ENCODE results near the gene DNAAF5. TPM values are rescaled to one million over a fixed set of nuclear protein-coding genes. Genes with fewer than 3 reads are reported as not detected.

The DNAAF5 gene
- total and polyA plus RNA-seq, 12 donors: 10.4 to 30.0 (median 24.7) TPM

DNA sequence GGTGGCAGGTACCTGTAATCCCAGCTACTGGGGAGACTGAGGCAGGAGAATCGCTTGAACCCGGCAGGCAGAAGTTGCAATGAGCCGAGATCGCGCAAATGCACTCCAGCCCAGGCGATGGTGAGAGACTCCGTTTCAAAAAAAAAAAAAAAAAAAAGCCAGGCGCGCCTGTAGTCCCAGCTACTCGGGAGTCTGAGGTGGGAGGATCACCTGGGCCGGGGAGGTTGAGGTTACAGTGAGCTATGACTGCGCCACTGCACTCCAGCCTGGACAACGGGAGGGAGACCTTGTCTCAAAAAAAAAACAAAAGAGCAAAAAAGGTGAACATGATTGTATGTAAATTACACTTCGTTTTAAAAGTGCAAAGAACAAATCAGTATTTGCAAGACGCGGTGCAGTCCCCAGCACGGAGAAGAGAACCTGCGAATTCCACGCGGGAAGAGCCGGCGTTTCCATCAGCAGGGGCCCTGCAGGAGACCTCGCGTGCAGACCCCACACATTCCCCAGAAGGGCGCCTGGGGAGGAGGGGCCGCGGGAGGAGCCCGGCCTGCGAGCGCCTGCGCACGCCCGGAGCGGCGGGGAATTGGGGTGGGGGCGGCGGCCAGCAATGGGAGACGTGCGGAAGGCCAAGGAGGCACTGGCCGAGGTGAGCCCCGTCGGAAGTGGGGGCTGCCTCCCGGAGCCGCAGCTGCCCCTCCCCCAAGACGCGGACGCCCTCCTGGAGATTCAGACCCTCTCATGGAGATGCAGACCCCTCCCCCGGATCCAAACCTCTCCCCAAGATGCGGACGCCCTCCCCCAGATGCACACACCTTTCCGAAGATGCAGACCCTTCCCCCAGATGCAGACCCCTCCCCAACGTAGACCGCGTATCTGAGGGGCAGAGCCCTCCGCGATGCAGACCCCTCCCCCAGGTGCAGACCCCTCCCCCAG is 89.1 kb downstream of the DNAAF5 start:
- DNase-seq (peak in 1 of 2 donors; percentile 50), ATAC-seq (peak in 1 of 8 donors; percentile 16)
- Histone ChIP-seq H3K4me1 (peaks cover 13 to 73% (median 52%) of the 10 kb centered on the region in 9 donors), H3K27ac (peak overlapping the region in 9 of 10 donors; percentile 62 to 99 (median 92)), H3K4me3 (peak overlapping the region in 9 of 10 donors; percentile 25 to 91 (median 76)), H3K36me3 (no peaks in the 10 kb centered on the region), H3K9me3 (no peaks in the 10 kb centered on the region), H3K27me3 (peaks cover 0 to 11% (median 0%) of the 10 kb centered on the region in 7 donors)
- TF ChIP-seq, protein P1, sequence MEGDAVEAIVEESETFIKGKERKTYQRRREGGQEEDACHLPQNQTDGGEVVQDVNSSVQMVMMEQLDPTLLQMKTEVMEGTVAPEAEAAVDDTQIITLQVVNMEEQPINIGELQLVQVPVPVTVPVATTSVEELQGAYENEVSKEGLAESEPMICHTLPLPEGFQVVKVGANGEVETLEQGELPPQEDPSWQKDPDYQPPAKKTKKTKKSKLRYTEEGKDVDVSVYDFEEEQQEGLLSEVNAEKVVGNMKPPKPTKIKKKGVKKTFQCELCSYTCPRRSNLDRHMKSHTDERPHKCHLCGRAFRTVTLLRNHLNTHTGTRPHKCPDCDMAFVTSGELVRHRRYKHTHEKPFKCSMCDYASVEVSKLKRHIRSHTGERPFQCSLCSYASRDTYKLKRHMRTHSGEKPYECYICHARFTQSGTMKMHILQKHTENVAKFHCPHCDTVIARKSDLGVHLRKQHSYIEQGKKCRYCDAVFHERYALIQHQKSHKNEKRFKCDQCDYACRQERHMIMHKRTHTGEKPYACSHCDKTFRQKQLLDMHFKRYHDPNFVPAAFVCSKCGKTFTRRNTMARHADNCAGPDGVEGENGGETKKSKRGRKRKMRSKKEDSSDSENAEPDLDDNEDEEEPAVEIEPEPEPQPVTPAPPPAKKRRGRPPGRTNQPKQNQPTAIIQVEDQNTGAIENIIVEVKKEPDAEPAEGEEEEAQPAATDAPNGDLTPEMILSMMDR (IDR thresholded peaks at IDR 0.05): no peak
- intact Hi-C loops (cut with DNase I): no loop called here
- 17 to 30% methylated on average over 56 of the region's 56 CpGs for WGBS, 2 donors

DNA sequence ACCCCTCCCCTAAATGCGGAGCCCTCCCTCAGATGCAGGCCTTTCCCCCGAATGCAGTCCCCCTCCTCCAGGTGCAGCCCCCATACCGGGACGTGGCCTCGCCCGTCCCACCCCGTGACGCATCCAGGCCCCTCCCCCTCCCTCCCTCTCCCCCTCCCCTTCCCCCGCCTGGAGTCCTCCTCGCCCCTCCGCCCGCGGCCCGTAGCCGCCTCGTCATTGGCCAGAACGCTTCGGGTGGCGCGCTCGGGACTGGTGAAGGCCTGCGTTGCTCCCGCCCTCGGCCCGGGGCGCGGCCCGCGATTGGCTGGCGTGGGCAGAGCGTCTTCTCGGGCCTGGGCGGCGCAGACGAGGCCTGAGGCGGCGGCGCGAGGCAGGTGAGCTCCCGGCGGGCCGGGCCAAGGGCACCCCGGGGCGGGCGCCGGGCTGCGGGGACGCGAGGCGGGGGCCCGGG is 89.8 kb downstream of the DNAAF5 start:
- 1 to 2% methylated on average over 50 to 51 of the region's 51 CpGs for WGBS, 2 donors
- TF ChIP-seq, protein P1 (IDR thresholded peaks at IDR 0.05): no peak
- H3K4me1 ChIP-seq: peaks cover 13 to 80% (median 60%) of the 10 kb centered on the region in 9 donors
- DNase-seq: peak; percentile 98 to 99
- peak overlapping the region in 9 of 10 donors; percentile 66 to 99 (median 92) for H3K27ac ChIP-seq
- peak overlapping the region in 9 of 10 donors; percentile 65 to 91 (median 82) for H3K4me3 ChIP-seq
- peak; percentile 89 to 95 (median 92) for ATAC-seq
- H3K27me3 ChIP-seq: peaks cover 0 to 11% (median 0%) of the 10 kb centered on the region in 7 donors
- no peaks in the 10 kb centered on the region for H3K36me3 ChIP-seq
- H3K9me3 ChIP-seq: no peaks in the 10 kb centered on the region
- intact Hi-C loops (cut with DNase I): no loop called here

DNA sequence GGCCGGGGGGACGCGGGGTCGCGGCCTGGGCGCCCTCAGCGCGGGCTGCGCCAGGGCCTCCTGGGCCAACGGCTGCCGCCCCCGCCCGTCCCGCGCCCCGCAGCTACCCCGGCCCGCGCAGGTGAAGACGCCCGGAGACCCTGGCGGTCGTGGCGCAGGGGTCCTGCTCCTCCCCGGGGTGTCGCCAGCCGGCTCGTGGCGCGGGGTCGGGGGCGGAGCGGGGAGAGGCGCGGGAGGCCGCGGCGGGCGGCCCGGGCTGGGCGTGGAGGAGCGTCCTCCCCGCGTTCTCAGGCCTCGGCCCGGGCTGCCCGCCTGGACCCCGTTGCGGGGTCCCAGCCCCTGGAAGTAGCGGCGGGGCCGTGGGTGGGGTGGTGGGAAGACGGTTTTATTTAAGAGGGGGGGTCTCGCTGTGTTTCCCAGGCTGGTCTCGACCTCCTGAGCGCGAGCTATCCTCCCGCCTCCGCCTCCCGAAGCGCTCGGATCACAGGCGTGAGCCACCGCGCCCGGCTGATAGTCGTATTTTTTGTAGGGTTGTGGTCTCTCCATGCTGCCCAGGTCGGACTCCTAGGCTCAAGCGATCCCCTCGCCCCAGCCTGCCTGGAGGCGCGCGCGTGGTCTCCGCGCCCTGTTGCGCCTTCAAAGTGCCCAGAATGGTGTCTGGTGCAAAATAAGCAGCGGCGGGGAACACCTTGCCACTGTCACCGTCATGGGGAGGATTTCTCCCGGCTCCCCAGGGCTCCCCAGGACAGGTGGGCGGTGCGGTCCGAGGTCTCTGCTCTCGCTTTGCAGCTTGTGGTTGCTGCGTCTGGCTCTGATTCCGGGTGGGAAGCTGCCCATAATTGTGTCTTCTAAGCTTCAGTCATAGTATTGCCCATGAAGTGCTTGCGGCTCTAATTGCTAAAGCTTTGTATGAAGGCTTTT is 90.5 kb downstream of the DNAAF5 start:
- Histone ChIP-seq H3K27me3 (peaks cover 0 to 11% (median 0%) of the 10 kb centered on the region in 7 donors), H3K4me1 (peaks cover 13 to 87% (median 59%) of the 10 kb centered on the region in 9 donors), H3K9me3 (no peaks in the 10 kb centered on the region), H3K4me3 (peak overlapping the region; percentile 65 to 91 (median 82)), H3K36me3 (no peaks in the 10 kb centered on the region), H3K27ac (peak overlapping the region; percentile 69 to 90 (median 84))
- 1% methylated on average over 72 to 85 of the region's 88 CpGs for WGBS, 2 donors
- intact Hi-C loops (cut with DNase I): no loop called here
- TF ChIP-seq, protein P1 (IDR thresholded peaks at IDR 0.05): no peak
- no peak for ATAC-seq
- DNase-seq: peak in 1 of 2 donors; percentile 44

Data from heart right ventricle (tissue), 16 donors.